Stomach smooth muscle (tissue), 2 donors: Measurements from ENCODE around the gene SLC22A7.

Source experiments
- H3K27ac ChIP-seq: one replicate; pipeline ENCODE4 v1.7.0; 2013; ENCODE audit warnings: mild to moderate bottlenecking, low read length, inconsistent platforms
- H3K27me3 ChIP-seq, 2 donors: one replicate each; pipeline ENCODE4 v1.7.0; 2013; ENCODE audit warnings: low read length in 2 of 2; ENCODE audit not compliant: insufficient read depth in 2 of 2, control insufficient read depth in 1 of 2
- H3K36me3 ChIP-seq, 2 donors: one replicate each; pipeline ENCODE4 v1.7.0; 2013; ENCODE audit warnings: low read length in 2 of 2; ENCODE audit not compliant: control insufficient read depth in 2 of 2, insufficient read depth in 2 of 2
- H3K4me1 ChIP-seq: one replicate; pipeline ENCODE4 v1.7.0; 2013; ENCODE audit warnings: low read length; ENCODE audit not compliant: control insufficient read depth, insufficient read depth
- H3K4me3 ChIP-seq, 2 donors: one replicate each; pipeline ENCODE4 v1.7.0; 2013; ENCODE audit warnings: low read length in 2 of 2
- H3K9ac ChIP-seq, 2 donors: one replicate each; pipeline ENCODE4 v1.7.0; 2013; ENCODE audit warnings: low read length in 2 of 2, mild to moderate bottlenecking in 1 of 2
- H3K9me3 ChIP-seq, 2 donors: one replicate each; pipeline ENCODE4 v1.7.0; 2013; ENCODE audit warnings: low read length in 2 of 2; ENCODE audit not compliant: control insufficient read depth in 2 of 2
- donor health status: healthy.
- donor health status: Pancreatic carcinoma.

SLC22A7 gene

GRCh38 chr6:43275801-43276576 is 22.1 kb upstream of the SLC22A7 start:
- peak overlapping the region in 1 of 2 donors; percentile 15 for H3K4me3 ChIP-seq
- no peaks in the 10 kb centered on the region for H3K9me3 ChIP-seq
- no peak overlapping the region for H3K9ac ChIP-seq
- no peaks in the 10 kb centered on the region for H3K36me3 ChIP-seq
- peaks cover 15 to 18% of the 10 kb centered on the region in 2 donors for H3K27me3 ChIP-seq
- no peak overlapping the region for H3K27ac ChIP-seq
- H3K4me1 ChIP-seq = peaks cover 12% of the 10 kb centered on the region

GRCh38 chr6:43276577-43277305 is 21.3 kb upstream of the SLC22A7 start:
- Histone ChIP-seq H3K27ac (no peak overlapping the region), H3K9me3 (no peaks in the 10 kb centered on the region), H3K27me3 (peaks cover 15 to 18% of the 10 kb centered on the region in 2 donors), H3K4me1 (peaks cover 12% of the 10 kb centered on the region), H3K4me3 (peak overlapping the region in 1 of 2 donors; percentile 15), H3K9ac (no peak overlapping the region), H3K36me3 (no peaks in the 10 kb centered on the region)

DNA sequence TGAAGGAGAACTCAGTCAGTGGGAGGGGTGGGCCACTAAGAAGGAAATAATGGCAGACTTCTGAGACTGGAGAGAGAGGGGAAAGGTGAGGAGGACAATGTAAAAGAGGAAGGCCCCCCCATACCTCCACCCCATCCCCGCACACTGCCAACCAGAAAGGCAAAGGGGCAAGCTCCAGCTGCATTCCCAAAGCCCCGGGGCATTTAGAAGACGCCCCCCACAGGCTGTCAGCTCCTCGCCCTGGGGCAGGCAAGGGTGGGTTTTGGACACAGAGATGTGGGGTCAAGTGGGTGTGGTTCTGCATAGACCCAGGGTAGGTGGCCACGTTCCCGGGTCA is 20.8 kb upstream of the SLC22A7 start:
- Histone ChIP-seq H3K9ac (no peak overlapping the region), H3K36me3 (no peaks in the 10 kb centered on the region), H3K9me3 (no peaks in the 10 kb centered on the region), H3K4me3 (no peak overlapping the region), H3K27ac (no peak overlapping the region), H3K27me3 (peaks cover 15 to 18% of the 10 kb centered on the region in 2 donors), H3K4me1 (peaks cover 12% of the 10 kb centered on the region)

- Histone ChIP-seq H3K27me3 (peaks cover 15 to 18% of the 10 kb centered on the region in 2 donors), H3K9me3 (no peaks in the 10 kb centered on the region), H3K27ac (no peak overlapping the region), H3K9ac (no peak overlapping the region), H3K36me3 (no peaks in the 10 kb centered on the region), H3K4me1 (peaks cover 12% of the 10 kb centered on the region), H3K4me3 (no peak overlapping the region)
Measured at GRCh38 chr6:43277643-43278523, 20.2 kb upstream of the SLC22A7 start.

DNA sequence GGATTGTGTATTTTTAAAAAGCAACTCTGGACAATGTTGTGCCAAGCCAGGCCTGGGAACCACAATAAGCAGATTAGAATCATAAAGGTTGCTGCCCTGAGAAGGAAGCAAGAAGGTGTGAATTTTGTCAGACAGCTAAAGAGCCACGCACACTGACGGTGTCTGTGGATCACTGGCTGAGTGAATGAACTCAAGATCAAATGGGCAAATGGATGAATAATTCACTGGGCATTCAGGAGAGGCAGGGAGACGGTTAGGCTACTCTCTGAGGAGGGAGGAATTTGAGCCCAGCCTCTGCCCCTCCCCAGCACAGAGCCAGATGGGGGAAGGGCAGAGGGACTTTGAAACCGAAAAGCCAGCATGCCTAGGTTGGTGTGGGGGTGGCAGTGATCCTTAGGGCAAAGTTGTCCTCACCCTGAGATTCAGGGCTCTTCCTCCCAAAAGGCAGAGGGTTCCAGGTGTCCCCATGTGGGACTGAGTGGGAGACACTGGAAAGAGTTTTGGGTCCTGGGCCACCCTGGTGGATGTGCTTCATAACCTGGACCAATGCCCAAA is 19.5 kb upstream of the SLC22A7 start:
- Histone ChIP-seq H3K4me3 (no peak overlapping the region), H3K36me3 (no peaks in the 10 kb centered on the region), H3K27ac (no peak overlapping the region), H3K4me1 (peaks cover 12% of the 10 kb centered on the region), H3K9ac (peak overlapping the region in 1 of 2 donors; percentile 1), H3K9me3 (no peaks in the 10 kb centered on the region), H3K27me3 (peaks cover 11 to 18% of the 10 kb centered on the region in 2 donors)

- no peak overlapping the region for H3K9ac ChIP-seq
- no peak overlapping the region for H3K27ac ChIP-seq
Measured at GRCh38 chr6:43280234-43280633, 17.8 kb upstream of the SLC22A7 start.

GRCh38 chr6:43282060-43282459 is 16.0 kb upstream of the SLC22A7 start:
- Histone ChIP-seq H3K9me3 (no peaks in the 10 kb centered on the region), H3K36me3 (no peaks in the 10 kb centered on the region), H3K4me3 (no peak overlapping the region), H3K27ac (no peak overlapping the region), H3K9ac (no peak overlapping the region), H3K27me3 (peaks cover 0 to 3% of the 10 kb centered on the region in 2 donors), H3K4me1 (no peaks in the 10 kb centered on the region)

More at GRCh38 chr6:43280234-43280633, 17.8 kb upstream of the SLC22A7 start:
- H3K36me3 ChIP-seq = no peaks in the 10 kb centered on the region
- peaks cover 8% of the 10 kb centered on the region for H3K4me1 ChIP-seq
- peaks cover 0 to 6% of the 10 kb centered on the region in 2 donors for H3K27me3 ChIP-seq
- H3K9me3 ChIP-seq = no peaks in the 10 kb centered on the region
- no peak overlapping the region for H3K4me3 ChIP-seq

DNA sequence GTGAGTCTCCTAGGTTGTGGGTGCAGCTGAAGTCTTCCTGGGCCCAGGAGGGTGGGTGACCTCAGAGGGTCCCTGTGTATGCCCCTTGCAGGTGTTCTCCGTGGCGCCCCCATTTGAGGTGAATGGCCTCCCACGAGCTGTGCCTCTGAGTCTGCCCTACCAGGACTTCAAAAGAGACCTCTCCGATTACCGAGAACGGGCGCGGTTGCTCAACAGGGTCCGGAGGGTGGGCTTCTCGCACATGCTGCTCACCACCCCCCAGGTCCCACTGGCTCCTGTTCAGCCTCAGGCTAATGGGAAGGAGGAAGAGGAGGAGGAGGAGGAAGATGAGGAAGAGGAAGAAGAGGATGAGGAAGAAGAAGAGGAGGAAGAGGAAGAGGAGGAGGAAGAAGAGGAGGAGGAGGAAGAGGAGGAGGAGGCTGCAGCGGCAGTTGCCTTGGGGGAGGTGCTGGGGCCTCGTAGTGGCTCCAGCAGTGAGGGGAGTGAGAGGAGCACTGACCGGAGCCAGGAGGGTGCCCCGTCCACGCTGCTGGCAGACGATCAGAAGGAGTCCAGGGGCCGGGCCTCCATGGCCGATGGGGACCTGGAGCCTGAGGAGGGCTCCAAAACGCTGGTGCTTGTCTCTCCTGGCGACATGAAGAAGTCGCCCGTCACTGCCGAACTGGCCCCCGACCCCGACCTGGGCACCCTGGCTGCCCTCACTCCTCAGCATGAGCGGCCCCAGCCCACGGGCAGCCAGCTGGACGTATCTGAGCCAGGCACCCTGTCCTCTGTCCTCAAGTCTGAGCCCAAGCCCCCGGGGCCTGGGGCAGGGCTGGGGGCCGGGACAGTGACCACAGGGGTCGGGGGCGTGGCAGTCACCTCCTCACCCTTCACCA is 15.2 kb upstream of the SLC22A7 start:
- no peaks in the 10 kb centered on the region for H3K36me3 ChIP-seq
- peaks cover 0 to 3% of the 10 kb centered on the region in 2 donors for H3K27me3 ChIP-seq
- no peaks in the 10 kb centered on the region for H3K9me3 ChIP-seq
- no peaks in the 10 kb centered on the region for H3K4me1 ChIP-seq
- H3K9ac ChIP-seq = no peak overlapping the region
- H3K27ac ChIP-seq = no peak overlapping the region
- no peak overlapping the region for H3K4me3 ChIP-seq

DNA sequence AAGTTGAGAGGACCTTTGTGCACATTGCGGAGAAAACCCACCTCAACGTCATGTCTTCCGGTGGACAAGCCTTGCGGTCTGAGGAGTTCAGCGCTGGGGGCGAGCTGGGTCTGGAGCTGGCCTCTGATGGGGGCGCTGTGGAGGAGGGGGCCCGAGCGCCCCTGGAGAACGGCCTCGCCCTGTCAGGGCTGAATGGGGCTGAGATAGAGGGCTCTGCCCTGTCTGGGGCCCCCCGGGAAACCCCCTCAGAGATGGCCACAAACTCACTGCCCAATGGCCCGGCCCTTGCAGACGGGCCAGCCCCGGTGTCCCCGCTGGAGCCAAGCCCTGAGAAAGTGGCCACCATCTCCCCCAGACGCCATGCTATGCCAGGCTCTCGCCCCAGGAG is 14.6 kb upstream of the SLC22A7 start:
- no peaks in the 10 kb centered on the region for H3K4me1 ChIP-seq
- H3K9me3 ChIP-seq = no peaks in the 10 kb centered on the region
- H3K27me3 ChIP-seq = peaks cover 0 to 3% of the 10 kb centered on the region in 2 donors
- H3K9ac ChIP-seq = no peak overlapping the region
- H3K27ac ChIP-seq = no peak overlapping the region
- no peak overlapping the region for H3K4me3 ChIP-seq
- H3K36me3 ChIP-seq = no peaks in the 10 kb centered on the region
